ENCODE measurements around the gene SDHA. TPM values are rescaled to one million over a fixed set of nuclear protein-coding genes. Genes with fewer than 3 reads are reported as not detected.
"Not testable (repeated sequence)": the region's sequence is repeated elsewhere in the genome, so short reads cannot be mapped to it uniquely, and the experiment has no call there.

Gene SDHA
- total RNA-seq, 1 experiment from 2014 or later = 134 TPM

DNA sequence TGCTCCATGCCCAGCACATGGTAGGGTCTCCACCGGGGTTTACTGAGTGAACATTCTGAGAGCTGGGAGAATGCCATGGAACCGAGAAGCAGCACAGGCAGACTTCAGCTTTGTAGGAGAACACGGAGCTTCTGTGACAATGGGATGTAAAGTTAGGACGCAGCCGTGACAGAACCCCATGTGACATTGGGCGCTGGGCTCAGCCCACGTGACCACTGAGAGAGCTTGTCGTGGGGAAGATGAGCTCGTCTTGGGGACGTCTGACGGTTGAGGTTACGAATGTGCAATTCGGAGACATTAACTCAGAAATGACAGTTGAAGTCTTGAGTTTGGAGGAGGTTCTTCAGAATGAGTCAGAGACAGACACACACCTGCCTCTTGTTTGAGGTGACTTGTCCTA lies 13.5 kb downstream of the SDHA start:
- Histone ChIP-seq H3K4me3 (replicated peaks in 1 of 2; ENCODE audit: low read depth in 1 of 2, low read length in 2 of 2) (no peak overlapping the region), H3K9ac (ENCODE audit: low read length) (no peak overlapping the region), H3K9me2 (ENCODE audit: insufficient read depth) (no peaks in the 10 kb centered on the region), H3K79me2 (ENCODE audit: insufficient read depth, low read length) (0 out of 2 replicates have a peak, but pooled peaks cover 4% of the 10 kb centered on the region), H3K9me3 (ENCODE audit: control insufficient read depth in 1 of 2, insufficient read depth in 1 of 2, low read depth in 1 of 2, low read length in 2 of 2) (no peaks in the 10 kb centered on the region), H3K4me1 (ENCODE audit: control insufficient read depth in 1 of 2, insufficient read depth in 2 of 2, low read length in 2 of 2) (no peaks in the 10 kb centered on the region), H2AFZ (ENCODE audit: low read depth, low read length, poor library complexity, severe bottlenecking) (no peak overlapping the region), H4K20me1 (ENCODE audit: insufficient read depth) (no peaks in the 10 kb centered on the region), H3K4me2 (ENCODE audit: low read length) (no peak overlapping the region), H3K27me3 (ENCODE audit: insufficient read depth, low read length) (no peaks in the 10 kb centered on the region), H3K27ac (ENCODE audit: low read depth, low read length) (no peak overlapping the region), H3K36me3 (ENCODE audit: control insufficient read depth in 1 of 2, insufficient read depth in 2 of 2, low read length in 2 of 2) (peaks cover 28 to 29% of the 10 kb centered on the region in 2 experiments)
- intact Hi-C loops (cut with micrococcal nuclease) = no loop called here
- POLR2A ChIA-PET = no interaction called here
- no TSS peak for BruUV-seq (replicated peaks)
- TF ChIP-seq RAD21 (IDR thresholded peaks at IDR 0.05; ENCODE audit: low read depth) (no peak), EZH2 (IDR thresholded peaks at IDR 0.05) (no peak), ZFX (IDR thresholded peaks at IDR 0.05) (no peak), CBX3 (IDR thresholded peaks at IDR 0.05; ENCODE audit: low read depth) (no peak), POLR2A (IDR thresholded peaks at IDR 0.05; ENCODE audit: borderline replicate concordance, extremely low read depth, insufficient read depth, insufficient read length) (no peak), YY1 (IDR thresholded peaks at IDR 0.05; ENCODE audit: extremely low read depth, insufficient replicate concordance, low read depth, low read length) (no peak), FOSL1 (IDR thresholded peaks at IDR 0.05; ENCODE audit: low read depth) (no peak), TCF7L2 (IDR thresholded peaks at IDR 0.05; ENCODE audit: borderline replicate concordance, extremely low read depth, insufficient read depth, insufficient read length) (no peak), ZNF274 (IDR thresholded peaks at IDR 0.05; ENCODE audit: low read depth, low read length) (no peak), SIN3A (IDR thresholded peaks at IDR 0.05; ENCODE audit: low read depth) (no peak), EZH2phosphoT487 (IDR thresholded peaks at IDR 0.05; ENCODE audit: borderline replicate concordance) (no peak), ELF1 (IDR thresholded peaks at IDR 0.05; ENCODE audit: borderline replicate concordance, low read depth) (no peak), JUND (IDR thresholded peaks at IDR 0.05) (no peak), SRF (IDR thresholded peaks at IDR 0.05; ENCODE audit: low read depth) (no peak)
- TF ChIP-seq, protein P1, sequence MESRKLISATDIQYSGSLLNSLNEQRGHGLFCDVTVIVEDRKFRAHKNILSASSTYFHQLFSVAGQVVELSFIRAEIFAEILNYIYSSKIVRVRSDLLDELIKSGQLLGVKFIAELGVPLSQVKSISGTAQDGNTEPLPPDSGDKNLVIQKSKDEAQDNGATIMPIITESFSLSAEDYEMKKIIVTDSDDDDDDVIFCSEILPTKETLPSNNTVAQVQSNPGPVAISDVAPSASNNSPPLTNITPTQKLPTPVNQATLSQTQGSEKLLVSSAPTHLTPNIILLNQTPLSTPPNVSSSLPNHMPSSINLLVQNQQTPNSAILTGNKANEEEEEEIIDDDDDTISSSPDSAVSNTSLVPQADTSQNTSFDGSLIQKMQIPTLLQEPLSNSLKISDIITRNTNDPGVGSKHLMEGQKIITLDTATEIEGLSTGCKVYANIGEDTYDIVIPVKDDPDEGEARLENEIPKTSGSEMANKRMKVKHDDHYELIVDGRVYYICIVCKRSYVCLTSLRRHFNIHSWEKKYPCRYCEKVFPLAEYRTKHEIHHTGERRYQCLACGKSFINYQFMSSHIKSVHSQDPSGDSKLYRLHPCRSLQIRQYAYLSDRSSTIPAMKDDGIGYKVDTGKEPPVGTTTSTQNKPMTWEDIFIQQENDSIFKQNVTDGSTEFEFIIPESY (IDR thresholded peaks at IDR 0.05; ENCODE audit: extremely low read depth, insufficient replicate concordance, low read length) = no peak
- TF ChIP-seq, protein P2, sequence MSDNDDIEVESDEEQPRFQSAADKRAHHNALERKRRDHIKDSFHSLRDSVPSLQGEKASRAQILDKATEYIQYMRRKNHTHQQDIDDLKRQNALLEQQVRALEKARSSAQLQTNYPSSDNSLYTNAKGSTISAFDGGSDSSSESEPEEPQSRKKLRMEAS (IDR thresholded peaks at IDR 0.05) = no peak
- ATAC-seq (no peak), DNase-seq (ENCODE audit: low read depth, low spot score) (no peak)
- RAD21 ChIA-PET (ENCODE audit: low non-redundant PET in 1 of 2, low total read pairs in 2 of 2, uncharacterized antibody in 2 of 2, unreplicated experiment in 2 of 2) = no interaction called here
- CTCF ChIA-PET = no interaction called here

DNA sequence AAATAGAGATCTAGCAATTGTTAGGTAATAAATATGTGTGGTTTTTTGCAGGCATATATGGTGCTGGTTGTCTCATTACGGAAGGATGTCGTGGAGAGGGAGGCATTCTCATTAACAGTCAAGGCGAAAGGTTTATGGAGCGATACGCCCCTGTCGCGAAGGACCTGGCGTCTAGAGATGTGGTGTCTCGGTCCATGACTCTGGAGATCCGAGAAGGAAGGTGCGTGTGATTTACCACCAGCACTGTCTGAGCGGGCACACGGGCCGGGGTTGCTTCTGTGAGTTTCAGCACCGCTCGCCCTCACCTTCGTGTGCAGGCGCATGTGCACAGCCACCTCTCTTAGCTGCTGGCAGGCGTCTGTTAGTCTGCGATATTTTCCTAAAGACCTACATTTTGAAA lies 15.3 kb downstream of the SDHA start:
- POLR2A ChIA-PET; RAD21 ChIA-PET (ENCODE audit: low non-redundant PET in 1 of 2, low total read pairs in 2 of 2, uncharacterized antibody in 2 of 2, unreplicated experiment in 2 of 2); intact Hi-C loops (cut with micrococcal nuclease); H3K9me3 ChIP-seq (ENCODE audit: control insufficient read depth in 1 of 2, insufficient read depth in 1 of 2, low read depth in 1 of 2, low read length in 2 of 2); CTCF ChIA-PET; DNase-seq (ENCODE audit: low read depth, low spot score); H4K20me1 ChIP-seq (ENCODE audit: insufficient read depth); H3K9me2 ChIP-seq (ENCODE audit: insufficient read depth); H3K27me3 ChIP-seq (ENCODE audit: insufficient read depth, low read length); H3K79me2 ChIP-seq (ENCODE audit: insufficient read depth, low read length); ATAC-seq; H3K4me1 ChIP-seq (ENCODE audit: control insufficient read depth in 1 of 2, insufficient read depth in 2 of 2, low read length in 2 of 2); H2AFZ ChIP-seq (ENCODE audit: low read depth, low read length, poor library complexity, severe bottlenecking); H3K4me3 ChIP-seq (replicated peaks in 1 of 2; ENCODE audit: low read depth in 1 of 2, low read length in 2 of 2); H3K9ac ChIP-seq (ENCODE audit: low read length); H3K4me2 ChIP-seq (ENCODE audit: low read length); BruUV-seq (replicated peaks); H3K27ac ChIP-seq (ENCODE audit: low read depth, low read length): not testable (repeated sequence)
- peaks cover 18 to 25% of the 10 kb centered on the region in 2 experiments for H3K36me3 ChIP-seq (ENCODE audit: control insufficient read depth in 1 of 2, insufficient read depth in 2 of 2, low read length in 2 of 2)

Data from HCT116 (cell line).